Loucy (cell line): ENCODE data around the gene CBLC.

Experiments
- H2AFZ ChIP-seq: fragments of 200-600 bp; sonication (generic); 2 replicates; pipeline ENCODE4 v1.6.0; 2016; ENCODE audit warnings: antibody characterized with exemption, mild to moderate bottlenecking, low read length, moderate library complexity
- H3F3A ChIP-seq: fragments of 200-600 bp; 2 replicates; pipeline ENCODE4 v1.6.0; 2016; ENCODE audit warnings: antibody characterized with exemption, low read depth, mild to moderate bottlenecking
- H3K27me3 ChIP-seq: fragments of 200-600 bp; sonication (generic); 2 replicates; pipeline ENCODE4 v1.6.1; 2014; ENCODE audit warnings: low read length, mild to moderate bottlenecking; ENCODE audit not compliant: insufficient read depth, poor library complexity, severe bottlenecking
- H3K36me3 ChIP-seq: fragments of 200-600 bp; sonication (generic); 2 replicates; pipeline ENCODE4 v1.6.1; 2016; ENCODE audit warnings: low read length; ENCODE audit not compliant: insufficient read depth
- H3K4me1 ChIP-seq: fragments of 200-600 bp; sonication (generic); 2 replicates; pipeline ENCODE4 v1.5.1; 2014; ENCODE audit warnings: low read length, mild to moderate bottlenecking; ENCODE audit not compliant: insufficient read depth, poor library complexity, severe bottlenecking
- H3K4me2 ChIP-seq: fragments of 200-600 bp; sonication (generic); 2 replicates; pipeline ENCODE4 v1.6.0; 2014; ENCODE audit warnings: antibody characterized with exemption, low read length, low read depth, mild to moderate bottlenecking; ENCODE audit not compliant: poor library complexity, severe bottlenecking
- H3K4me3 ChIP-seq: fragments of 200-600 bp; sonication (generic); 2 replicates; pipeline ENCODE4 v1.5.1; 2014; ENCODE audit warnings: low read length, mild to moderate bottlenecking, mixed read lengths; ENCODE audit not compliant: poor library complexity, severe bottlenecking
- H3K79me2 ChIP-seq: fragments of 200-600 bp; sonication (generic); 2 replicates; pipeline ENCODE4 v1.6.1; 2014; ENCODE audit warnings: low read length; ENCODE audit not compliant: insufficient read depth
- H3K9ac ChIP-seq: fragments of 200-600 bp; sonication (generic); 2 replicates; pipeline ENCODE4 v1.6.0; 2014; ENCODE audit warnings: mild to moderate bottlenecking, low read depth, low read length, moderate library complexity; ENCODE audit not compliant: poor library complexity, severe bottlenecking
- H3K9me2 ChIP-seq: fragments of 200-600 bp; sonication (generic); replicated peaks from 2 replicates; pipeline ENCODE4 v1.6.1; 2016; ENCODE audit warnings: low read depth, low read length, mixed read lengths
- H3K9me3 ChIP-seq: fragments of 200-600 bp; sonication (generic); 2 replicates; pipeline ENCODE4 v1.6.1; 2014; ENCODE audit warnings: mild to moderate bottlenecking, antibody characterized with exemption, low read length, low read depth; ENCODE audit not compliant: insufficient read depth
- H4K20me1 ChIP-seq: fragments of 200-600 bp; sonication (generic); 2 replicates; pipeline ENCODE4 v1.6.0; 2014; ENCODE audit warnings: antibody characterized with exemption, low read length, mild to moderate bottlenecking; ENCODE audit not compliant: insufficient read depth, poor library complexity, severe bottlenecking
- CTCF ChIP-seq: fragments of 200-600 bp; sonication (generic); conservative IDR thresholded peaks from 2 replicates; pipeline ENCODE4 v1.5.1; 2014; ENCODE audit warnings: mild to moderate bottlenecking, antibody characterized with exemption, low read length
- EZH2phosphoT487 ChIP-seq: fragments of 200-600 bp; IDR thresholded peaks from 2 replicates; pipeline ENCODE4 v1.6.1; 2018; ENCODE audit warnings: antibody characterized with exemption, mild to moderate bottlenecking, moderate library complexity, borderline replicate concordance

Gene CBLC

GRCh38 chr19:44738603-44739558 lies 38.8 kb upstream of the CBLC start:
- H3K4me3 ChIP-seq = no peak overlapping the region
- TF ChIP-seq CTCF = no peak
- TF ChIP-seq EZH2phosphoT487 = no peak
- no peaks in the 10 kb centered on the region for H3K27me3 ChIP-seq
- H3K79me2 ChIP-seq = no peaks in the 10 kb centered on the region
- no peaks in the 10 kb centered on the region for H4K20me1 ChIP-seq
- peaks cover 4% of the 10 kb centered on the region for H3K4me1 ChIP-seq
- no peak overlapping the region for H3K4me2 ChIP-seq
- no peaks in the 10 kb centered on the region for H3F3A ChIP-seq
- H2AFZ ChIP-seq = no peak overlapping the region
- H3K36me3 ChIP-seq = no peaks in the 10 kb centered on the region
- no peaks in the 10 kb centered on the region for H3K9me3 ChIP-seq
- H3K9ac ChIP-seq = no peak overlapping the region
- H3K9me2 ChIP-seq = no peaks in the 10 kb centered on the region

- no peaks in the 10 kb centered on the region for H3K79me2 ChIP-seq
- H3K4me1 ChIP-seq = peaks cover 4% of the 10 kb centered on the region
- H3K4me2 ChIP-seq = no peak overlapping the region
- no peak overlapping the region for H2AFZ ChIP-seq
- H3K9me2 ChIP-seq = no peaks in the 10 kb centered on the region
- H4K20me1 ChIP-seq = no peaks in the 10 kb centered on the region
- no peaks in the 10 kb centered on the region for H3K9me3 ChIP-seq
- no peaks in the 10 kb centered on the region for H3K36me3 ChIP-seq
- H3F3A ChIP-seq = no peaks in the 10 kb centered on the region
- H3K9ac ChIP-seq = no peak overlapping the region
- no peaks in the 10 kb centered on the region for H3K27me3 ChIP-seq
- TF ChIP-seq CTCF = no peak; the same call in 1 of the 2 replicates
- TF ChIP-seq EZH2phosphoT487 = no peak
- no peak overlapping the region for H3K4me3 ChIP-seq
Measured at GRCh38 chr19:44740351-44740824, 37.3 kb upstream of the CBLC start.

- H3K4me2 ChIP-seq = no peak overlapping the region
- TF ChIP-seq EZH2phosphoT487 (no peak), CTCF (no peak)
- H3K9me3 ChIP-seq = no peaks in the 10 kb centered on the region
- H3K27me3 ChIP-seq = no peaks in the 10 kb centered on the region
- no peaks in the 10 kb centered on the region for H4K20me1 ChIP-seq
- H3K79me2 ChIP-seq = no peaks in the 10 kb centered on the region
- no peak overlapping the region for H3K9ac ChIP-seq
- no peaks in the 10 kb centered on the region for H3F3A ChIP-seq
- H3K4me3 ChIP-seq = no peak overlapping the region
- no peak overlapping the region for H2AFZ ChIP-seq
- H3K36me3 ChIP-seq = no peaks in the 10 kb centered on the region
- H3K4me1 ChIP-seq = peaks cover 4% of the 10 kb centered on the region
- no peaks in the 10 kb centered on the region for H3K9me2 ChIP-seq
Measured at GRCh38 chr19:44741258-44741731, 36.4 kb upstream of the CBLC start.
